Hematopoietic multipotent progenitor cell treated with erythropoietin and hydrocortisone succinate and interleukin-3 and kit ligand, for 6 days (in vitro differentiated cells): ENCODE measurements around the gene VWA7.
A peak's percentile ranks its signal among the peaks of the same experiment; 100 is the strongest.

Experiments used
- DNase-seq: peaks from one replicate; pipeline ENCODE4 v3.0.0-alpha.2; 2015

VWA7 gene

DNA sequence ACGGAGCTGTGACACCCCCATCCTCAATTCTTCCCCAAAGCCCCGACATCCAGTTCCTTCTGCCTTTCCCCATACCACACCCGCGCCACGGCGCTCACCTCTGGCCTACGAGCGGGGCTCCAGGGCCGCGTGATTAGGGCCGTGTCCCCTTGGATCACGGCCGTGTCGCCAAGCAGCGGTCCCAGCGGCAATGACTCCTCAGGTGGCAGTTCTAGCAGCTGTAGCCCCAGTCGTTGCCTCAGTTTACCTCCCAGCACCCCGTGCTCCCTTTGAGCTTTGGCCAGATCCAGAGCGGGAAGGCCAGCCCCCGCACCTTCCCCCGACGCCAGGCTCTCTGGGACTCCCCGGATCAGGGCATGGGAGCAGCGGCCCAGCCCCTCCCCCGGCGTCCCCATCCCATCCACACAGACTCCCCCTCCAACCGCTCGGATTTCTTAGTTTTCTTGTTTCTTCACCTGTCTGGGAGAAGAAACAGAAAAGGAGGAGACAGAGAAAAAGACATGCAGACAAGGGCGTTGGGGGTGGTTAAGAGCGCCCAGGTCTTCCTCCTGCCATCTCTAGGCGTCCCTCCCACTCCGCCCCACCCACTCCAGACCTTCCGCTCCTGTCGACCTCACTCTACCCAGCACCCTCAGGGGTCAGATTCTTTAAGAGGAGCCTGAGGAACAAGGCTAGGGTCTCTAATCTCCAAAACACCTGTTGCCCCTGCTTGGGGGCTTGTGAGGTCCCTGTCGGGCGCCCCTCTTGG is 48.2 kb downstream of the VWA7 start, which contains the start of gene DDAH2:
Gene DDAH2, minus strand, starts transcription at position 533 of the 748 bp plus-strand sequence. Its CDS starts 138 bp downstream, at position 395.
- no peak for DNase-seq

DNA sequence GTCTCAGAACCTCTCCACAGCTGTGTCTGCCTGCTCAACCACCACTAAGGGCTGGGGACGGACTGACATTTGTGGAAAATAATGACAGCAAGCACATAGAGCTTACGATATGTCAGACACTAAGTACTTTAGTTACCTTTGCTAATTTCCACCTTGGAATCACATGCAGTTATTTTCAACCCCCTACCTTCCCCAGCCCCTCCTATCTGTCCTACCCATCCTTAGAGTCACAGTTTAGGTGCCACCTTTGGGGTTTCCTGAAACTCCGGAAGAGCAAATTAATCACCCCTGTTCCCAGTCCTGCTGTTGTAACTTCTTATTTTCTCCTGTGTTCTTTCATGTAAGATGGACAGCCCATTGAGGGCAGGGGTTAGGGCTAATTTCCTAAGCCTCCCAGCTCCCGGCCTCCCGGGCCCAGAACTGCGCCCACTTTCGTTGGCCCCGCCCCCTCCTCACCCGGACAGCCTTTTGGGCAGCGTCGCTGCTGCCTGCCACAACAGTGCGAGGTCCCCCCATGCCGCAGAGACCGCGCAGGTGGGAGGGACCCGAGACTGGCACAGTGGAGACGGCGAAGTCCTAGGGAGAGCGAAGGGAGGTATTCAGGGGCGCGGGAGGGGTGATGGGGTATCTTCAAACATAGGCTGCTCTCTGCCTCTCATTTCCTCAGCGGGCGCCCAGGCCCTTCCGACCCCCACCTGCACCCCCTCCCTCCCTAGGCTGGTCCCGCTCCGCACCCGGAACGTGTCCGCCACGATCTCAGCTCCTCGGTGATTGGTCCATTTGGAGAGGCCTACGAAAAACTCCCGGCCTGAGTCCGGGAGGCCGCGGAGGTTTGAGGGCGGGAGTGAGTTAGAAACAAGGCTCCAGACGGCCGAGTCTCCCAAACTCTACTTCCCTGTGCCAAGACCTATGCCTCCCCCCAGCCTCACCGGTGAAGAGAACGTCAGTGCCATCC is 49.1 kb downstream of the VWA7 start:
- no peak for DNase-seq

DNA sequence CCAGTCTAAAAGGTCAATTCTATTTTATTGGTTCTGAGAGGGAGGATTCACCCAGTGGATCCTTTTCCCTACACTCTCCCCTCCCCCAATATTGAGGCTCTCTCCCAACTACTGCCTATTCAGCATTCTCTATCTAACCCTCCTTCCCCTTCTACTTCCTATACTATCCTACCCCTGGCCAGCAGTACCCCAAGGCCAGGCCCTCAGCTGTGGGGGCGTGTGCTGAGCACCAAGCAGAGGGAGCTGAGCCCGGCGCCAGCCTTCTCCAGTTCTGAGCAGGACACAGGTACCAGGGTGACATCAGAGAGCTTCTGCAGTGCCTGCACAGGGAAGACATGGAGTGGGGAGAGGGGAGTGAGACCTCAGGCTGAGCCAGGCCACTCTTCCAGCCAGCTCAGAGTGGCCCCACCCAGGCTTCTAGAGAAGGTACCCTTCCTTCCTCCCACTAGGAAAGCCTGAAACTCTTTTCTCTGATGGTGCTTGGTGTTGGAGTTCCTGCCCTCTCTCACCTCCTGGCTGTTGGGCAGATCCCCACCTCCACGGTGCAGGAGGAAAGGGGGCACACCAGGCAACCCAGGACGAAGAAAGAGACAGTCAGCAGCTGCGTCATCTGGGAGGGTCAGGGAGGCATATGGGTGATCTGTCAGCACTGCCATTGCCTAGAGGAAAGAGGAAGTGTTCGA is 50.0 kb downstream of the VWA7 start:
- DNase-seq: peak; percentile 84

DNA sequence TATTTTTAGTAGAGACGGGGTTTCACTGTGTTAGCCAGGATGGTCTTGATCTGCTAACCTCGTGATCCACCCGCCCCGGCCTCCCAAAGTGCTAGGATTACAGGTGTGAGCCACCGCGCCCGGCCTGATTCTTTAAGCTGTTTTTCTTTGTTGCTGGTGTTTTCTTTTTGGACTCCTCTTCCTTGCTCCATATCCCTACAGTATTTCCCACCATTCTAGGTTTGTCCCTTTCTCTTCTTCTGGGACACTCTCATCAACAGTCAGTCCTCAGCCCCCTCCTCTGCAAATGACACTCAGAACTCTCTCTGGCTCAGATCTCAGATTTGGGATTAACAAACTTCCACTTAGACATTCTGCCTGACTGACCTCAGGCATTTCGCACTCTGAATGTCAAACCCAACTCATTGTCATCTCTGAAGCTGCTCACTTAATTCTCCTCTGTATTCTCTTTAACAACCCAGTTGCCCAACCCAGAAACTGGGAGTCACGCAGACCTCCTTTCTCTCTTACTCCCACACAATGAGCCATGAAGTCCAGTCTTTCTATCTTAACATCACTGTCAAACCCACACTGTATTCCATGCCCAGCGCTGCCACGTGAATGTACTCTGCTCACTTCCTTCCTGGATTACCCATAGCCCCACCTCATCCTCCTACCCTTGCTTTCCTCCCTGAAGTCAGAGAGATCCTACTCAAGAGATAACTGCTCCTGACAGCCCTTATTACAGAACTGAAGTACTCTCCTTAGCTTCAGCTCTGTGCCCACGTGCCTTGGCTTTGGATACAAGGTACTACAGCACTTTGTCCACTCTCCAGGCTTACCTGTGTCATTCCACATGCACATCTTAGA is 51.4 kb downstream of the VWA7 start:
- DNase-seq: peak; percentile 56

DNA sequence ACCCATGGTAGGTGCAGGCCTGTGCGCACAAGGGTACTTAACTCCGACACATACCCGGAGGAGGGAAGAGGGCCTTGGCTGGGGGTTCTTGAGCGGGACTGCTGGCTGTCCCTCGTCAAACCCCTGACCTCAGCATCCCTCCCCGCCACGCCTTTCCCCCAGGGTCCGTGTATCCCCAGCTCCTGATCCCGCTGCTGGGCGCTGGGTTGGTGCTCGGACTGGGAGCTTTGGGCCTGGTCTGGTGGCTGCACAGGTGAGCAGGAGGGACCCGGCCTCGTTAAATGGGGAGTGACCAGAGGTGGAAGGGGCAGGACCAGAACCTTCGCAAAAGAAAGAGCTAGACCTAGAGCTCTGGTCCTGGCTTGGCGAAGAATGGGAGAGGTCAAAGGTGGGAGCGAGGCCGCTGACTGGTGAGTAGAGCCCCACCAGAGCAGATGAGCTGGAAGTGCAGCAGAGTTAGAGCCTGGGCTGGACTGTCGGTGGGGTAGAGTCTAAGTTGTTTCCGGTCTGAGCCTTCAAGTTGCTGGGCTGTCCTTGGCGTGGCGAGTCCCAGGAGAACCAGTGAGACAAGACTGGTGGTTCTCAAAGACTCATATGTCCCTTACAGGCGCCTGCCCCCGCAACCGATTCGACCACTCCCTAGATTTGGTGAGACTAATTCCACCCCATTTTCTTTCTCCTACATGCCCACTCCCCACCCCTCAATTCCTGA is 53.0 kb downstream of the VWA7 start:
- no peak for DNase-seq

DNA sequence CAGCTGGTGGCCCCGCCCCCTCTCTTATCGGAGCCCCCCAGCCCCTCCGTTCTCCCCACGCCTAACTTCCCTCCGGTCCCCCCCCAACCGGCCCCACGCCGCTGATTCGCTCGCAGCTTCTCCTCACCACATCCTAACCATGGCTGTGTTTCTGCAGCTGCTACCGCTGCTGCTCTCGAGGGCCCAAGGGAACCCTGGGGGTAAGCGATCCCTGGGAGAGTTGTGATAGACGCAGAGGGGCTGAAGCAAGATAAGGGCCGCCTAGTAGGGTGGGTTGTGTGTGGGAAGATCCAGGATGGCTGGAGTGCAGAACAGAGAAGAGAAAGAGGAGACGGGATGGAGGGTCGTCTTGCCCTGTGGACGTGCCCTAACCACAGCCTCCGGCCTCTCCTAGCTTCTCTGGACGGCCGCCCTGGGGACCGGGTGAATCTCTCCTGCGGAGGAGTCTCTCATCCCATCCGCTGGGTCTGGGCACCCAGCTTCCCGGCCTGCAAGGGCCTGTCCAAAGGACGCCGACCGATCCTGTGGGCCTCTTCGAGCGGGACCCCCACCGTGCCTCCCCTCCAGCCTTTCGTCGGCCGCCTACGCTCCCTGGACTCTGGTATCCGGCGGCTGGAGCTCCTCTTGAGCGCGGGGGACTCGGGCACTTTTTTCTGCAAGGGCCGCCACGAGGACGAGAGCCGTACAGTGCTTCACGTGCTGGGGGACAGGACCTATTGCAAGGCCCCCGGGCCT is 53.7 kb downstream of the VWA7 start, which contains the start of gene MPIG6B:
Gene MPIG6B, plus strand, starts transcription at position 129 of the 735 bp plus-strand sequence. Its CDS starts 11 bp downstream, at position 140.
- DNase-seq: peak; percentile 56

DNA sequence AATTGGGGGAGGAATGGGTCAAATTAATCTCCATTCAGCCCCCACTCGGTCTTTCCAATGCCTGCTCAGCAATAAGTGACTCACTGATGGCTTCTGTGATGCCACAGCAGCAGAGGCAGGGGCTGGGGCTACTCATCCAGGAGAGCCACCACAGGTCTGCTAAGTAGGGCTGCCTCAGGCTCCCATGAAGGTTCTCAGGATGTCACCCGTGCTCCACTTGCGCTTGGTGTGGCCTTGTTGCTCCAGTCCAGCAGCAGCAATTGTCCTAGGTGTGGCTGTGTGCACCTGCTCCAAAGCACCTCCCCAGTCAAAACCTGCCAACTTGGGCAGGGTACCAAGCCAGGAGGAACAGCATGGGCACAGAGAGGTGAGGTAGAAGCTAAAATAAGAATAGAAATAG is 55.0 kb downstream of the VWA7 start:
- no peak for DNase-seq

DNA sequence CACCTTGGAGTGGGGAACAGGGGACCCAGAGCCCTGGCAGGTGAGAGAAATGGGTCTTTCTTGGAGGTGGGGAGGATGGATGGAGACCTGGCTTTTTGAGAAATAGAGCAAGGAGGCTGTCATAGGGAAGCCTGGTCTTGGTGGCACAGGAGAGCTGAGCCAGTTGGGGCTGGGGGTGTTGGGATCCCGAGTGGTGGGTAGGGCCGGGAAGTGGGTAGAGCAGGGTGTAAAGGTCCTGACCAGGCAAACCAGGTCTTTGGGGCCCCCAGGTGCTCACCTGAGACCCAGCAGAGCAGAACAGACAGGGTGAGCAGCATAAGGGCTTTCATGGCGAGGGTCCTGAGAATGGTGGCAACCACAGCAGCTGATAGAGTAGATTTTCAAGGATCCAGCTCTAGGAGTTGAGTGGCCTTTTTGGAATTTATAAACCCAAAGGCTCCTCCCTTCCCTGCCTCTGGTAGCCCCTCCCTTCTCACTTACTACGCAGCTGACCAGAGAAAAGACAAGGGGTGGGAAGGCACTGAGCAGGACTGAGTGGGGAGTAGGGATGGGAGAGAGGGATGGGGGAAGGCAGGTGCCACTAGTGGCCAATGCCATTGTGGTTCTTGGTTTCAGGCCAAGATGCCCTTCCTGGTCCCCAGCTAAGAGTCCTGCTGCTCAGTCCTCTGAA is 55.6 kb downstream of the VWA7 start, which contains the start of gene LY6G6C:
Gene LY6G6C, minus strand, starts transcription at position 396 of the 670 bp plus-strand sequence. Its CDS starts 67 bp downstream, at position 329.
- no peak for DNase-seq

DNA sequence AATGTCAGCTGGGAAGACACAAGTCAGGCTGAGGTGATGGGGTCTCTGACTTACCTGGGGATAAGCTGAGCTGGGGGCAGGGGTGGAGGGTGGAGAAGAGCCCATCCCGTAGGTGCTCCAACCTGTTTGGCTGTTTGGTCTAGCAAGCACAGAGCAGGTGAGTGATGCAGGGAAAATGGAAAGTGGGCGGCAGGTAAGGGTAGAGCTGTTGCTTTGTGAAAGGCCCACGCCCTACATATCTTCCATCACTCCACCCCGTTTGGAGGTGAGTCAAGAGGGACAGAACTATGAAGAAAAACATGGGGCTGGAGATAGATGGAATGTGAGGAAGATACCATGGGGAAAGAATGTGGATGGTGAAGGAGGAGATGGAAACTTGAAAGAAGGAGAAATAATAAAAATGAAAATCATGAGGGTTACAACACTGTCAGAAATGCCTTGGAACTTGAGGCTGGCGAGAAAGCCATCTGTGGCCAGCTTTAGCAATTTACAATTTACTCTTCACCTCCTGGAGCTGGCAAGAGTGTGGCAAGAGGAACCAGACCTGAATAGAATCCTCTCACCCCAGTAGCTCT is 56.8 kb downstream of the VWA7 start:
- no peak for DNase-seq

DNA sequence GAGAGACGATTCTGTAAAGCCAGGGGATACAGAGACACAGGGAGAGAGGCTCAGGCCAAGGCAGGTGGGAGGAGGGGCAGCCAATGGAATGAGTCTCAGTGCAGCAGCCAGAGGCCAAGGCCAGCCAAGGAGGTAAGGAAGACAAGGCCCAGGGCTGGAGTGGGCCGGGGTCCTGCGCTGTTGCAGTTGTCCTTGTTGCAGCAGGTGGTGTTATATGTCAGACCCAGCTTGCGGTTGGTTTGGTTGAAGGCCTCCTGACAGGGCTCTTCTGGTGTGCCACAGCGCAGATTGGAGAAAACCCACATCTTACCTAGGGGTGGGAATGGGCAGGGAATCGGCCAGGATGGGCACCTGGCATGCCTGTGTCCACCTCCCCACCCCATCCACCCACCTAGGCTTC is 58.1 kb downstream of the VWA7 start:
- DNase-seq: no peak

DNA sequence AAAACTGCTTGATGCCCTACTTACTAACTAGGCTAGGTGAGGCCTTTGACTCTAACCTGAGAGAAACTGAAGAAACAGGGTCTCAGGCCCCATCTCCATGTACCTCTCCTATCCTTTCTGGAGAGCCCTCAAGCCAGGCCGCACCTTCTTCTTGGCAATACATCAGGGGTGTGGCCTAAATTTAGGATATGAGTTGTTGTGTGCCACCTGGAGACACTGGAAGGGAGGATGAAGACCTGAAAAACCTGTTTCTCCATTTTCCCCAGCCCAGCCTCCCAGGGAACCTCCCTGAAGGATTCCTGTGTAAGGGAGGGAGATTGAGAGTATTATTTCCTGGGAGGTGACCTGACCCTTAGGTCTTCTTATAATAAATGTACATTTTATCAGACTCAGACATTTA is 58.9 kb downstream of the VWA7 start:
- DNase-seq: no peak

DNA sequence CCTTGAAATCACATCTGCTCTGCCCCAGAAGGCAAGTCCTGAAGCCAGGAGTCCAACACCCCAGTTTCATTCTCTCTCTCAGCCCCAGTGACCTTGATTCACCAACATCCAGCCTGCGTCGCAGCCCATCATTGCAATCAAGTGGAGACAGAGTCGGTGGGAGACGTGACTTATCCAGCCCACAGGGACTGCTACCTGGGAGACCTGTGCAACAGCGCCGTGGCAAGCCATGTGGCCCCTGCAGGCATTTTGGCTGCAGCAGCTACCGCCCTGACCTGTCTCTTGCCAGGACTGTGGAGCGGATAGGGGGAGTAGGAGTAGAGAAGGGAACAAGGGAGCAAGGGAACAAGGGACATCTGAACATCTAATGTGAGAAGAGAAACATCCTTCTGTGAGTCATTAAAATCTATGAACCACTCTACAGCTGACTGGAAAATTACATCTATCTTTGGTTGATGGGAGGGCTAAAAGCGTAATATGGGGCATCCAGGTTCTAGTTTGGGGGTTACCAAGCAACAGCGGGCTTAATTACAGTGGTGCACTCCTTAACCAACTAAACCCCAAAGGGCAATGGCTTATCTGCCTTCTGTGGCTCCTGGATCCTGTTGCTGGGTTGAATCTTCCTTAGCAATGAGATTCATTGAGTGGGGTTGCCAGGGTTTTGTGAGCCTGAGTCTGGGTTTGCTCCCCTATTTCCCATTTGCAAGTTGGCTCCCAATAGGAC is 59.5 kb downstream of the VWA7 start:
- no peak for DNase-seq
